AG08395 (cell line): ENCODE measurements around the gene PRELID1.
"Not testable (repeated sequence)": the region's sequence is repeated elsewhere in the genome, so short reads cannot be mapped to it uniquely, and the experiment has no call there.

Experiments used
- DNase-seq: peaks from one replicate; pipeline ENCODE4 v3.0.0; 2012; ENCODE audit warnings: mixed read lengths, low spot score

The PRELID1 gene

GRCh38 chr5:177303121-177303924 is at the start of gene PRELID1, which contains the start of gene RAB24:
Gene PRELID1 (plus strand): TSS chr5:177303799. CDS start chr5:177303986, 187 bp downstream.
Gene RAB24 (minus strand): TSS chr5:177303719. CDS start chr5:177303288, 431 bp downstream.
- DNase-seq = peak; percentile 93

- no peak for DNase-seq
Observed at GRCh38 chr5:177256296-177256695, 47.3 kb upstream of the PRELID1 start.

GRCh38 chr5:177258711-177259110 is 44.9 kb upstream of the PRELID1 start:
- DNase-seq = not testable (repeated sequence)

- DNase-seq = no peak
Observed at GRCh38 chr5:177260961-177261360, 42.6 kb upstream of the PRELID1 start.

GRCh38 chr5:177261510-177261909 is 42.1 kb upstream of the PRELID1 start:
- no peak for DNase-seq

GRCh38 chr5:177264178-177264577 is 39.4 kb upstream of the PRELID1 start:
- no peak for DNase-seq

GRCh38 chr5:177265395-177265794 is 38.2 kb upstream of the PRELID1 start:
- DNase-seq = no peak

GRCh38 chr5:177269232-177269895 is 34.2 kb upstream of the PRELID1 start:
- DNase-seq = no peak

GRCh38 chr5:177269976-177270375 is 33.6 kb upstream of the PRELID1 start:
- no peak for DNase-seq

GRCh38 chr5:177270653-177271052 is 32.9 kb upstream of the PRELID1 start:
- DNase-seq = no peak

GRCh38 chr5:177271113-177271512 is 32.5 kb upstream of the PRELID1 start:
- DNase-seq = no peak

- no peak for DNase-seq
Observed at GRCh38 chr5:177275883-177276282, 27.7 kb upstream of the PRELID1 start.

- no peak for DNase-seq
Observed at GRCh38 chr5:177276886-177277285, 26.7 kb upstream of the PRELID1 start.

- DNase-seq = no peak
Observed at GRCh38 chr5:177288191-177288590, 15.4 kb upstream of the PRELID1 start.

- no peak for DNase-seq
Observed at GRCh38 chr5:177290816-177291596, 12.6 kb upstream of the PRELID1 start.

GRCh38 chr5:177291735-177292134 is 11.9 kb upstream of the PRELID1 start:
- DNase-seq = no peak

GRCh38 chr5:177293819-177294581 is 9.6 kb upstream of the PRELID1 start:
- DNase-seq = no peak

GRCh38 chr5:177294632-177295031 is 9.0 kb upstream of the PRELID1 start:
- no peak for DNase-seq

- no peak for DNase-seq
Observed at GRCh38 chr5:177295924-177296323, 7.7 kb upstream of the PRELID1 start.

GRCh38 chr5:177296581-177296980 is 7.0 kb upstream of the PRELID1 start:
- no peak for DNase-seq

- DNase-seq = no peak
Observed at GRCh38 chr5:177297922-177298321, 5.7 kb upstream of the PRELID1 start.

- DNase-seq = no peak
Observed at GRCh38 chr5:177299697-177300096, 3.9 kb upstream of the PRELID1 start.
